GM23338 (cell line): ENCODE results near the gene MSMB.

Experiments
- CREB1 ChIP-seq: fragments of 250-450 bp; sonication (Bioruptor Pico); IDR thresholded peaks from 2 replicates; pipeline ENCODE4 v1.5.0; 2020; ENCODE audit warnings: low read depth, mild to moderate bottlenecking, moderate library complexity
- ETS1 ChIP-seq: IDR thresholded peaks from 2 replicates; pipeline ENCODE4 v1.6.1; 2016; ENCODE audit warnings: antibody characterized with exemption
- EZH2 ChIP-seq: fragments of 200-600 bp; sonication (generic); IDR thresholded peaks from one replicate; pipeline ENCODE4 v1.8.0; 2017; ENCODE audit warnings: antibody characterized with exemption, mild to moderate bottlenecking, low read depth; ENCODE audit not compliant: unreplicated experiment
- EZH2phosphoT487 ChIP-seq: fragments of 200-600 bp; sonication (generic); IDR thresholded peaks from one replicate; pipeline ENCODE4 v1.8.1; 2018; ENCODE audit warnings: antibody characterized with exemption; ENCODE audit not compliant: unreplicated experiment
- JUNB ChIP-seq: IDR thresholded peaks from one replicate; pipeline ENCODE4 v1.6.1; 2016; ENCODE audit warnings: antibody characterized with exemption; ENCODE audit not compliant: unreplicated experiment
- NANOG ChIP-seq: IDR thresholded peaks from 2 replicates; pipeline ENCODE4 v1.6.1; 2016; ENCODE audit warnings: antibody characterized with exemption, borderline replicate concordance
- POLR2AphosphoS5 ChIP-seq: IDR thresholded peaks from 2 replicates; pipeline ENCODE4 v1.6.1; 2016; ENCODE audit warnings: antibody characterized with exemption, low read depth
- REST ChIP-seq: IDR thresholded peaks from one replicate; pipeline ENCODE4 v1.6.1; 2018; ENCODE audit warnings: antibody characterized with exemption; ENCODE audit not compliant: unreplicated experiment
- ZNF331 ChIP-seq: fragments of 250-450 bp; sonication (Bioruptor Pico); IDR thresholded peaks from 2 replicates; pipeline ENCODE4 v1.5.0; 2020; ENCODE audit warnings: low read depth, mild to moderate bottlenecking, moderate library complexity
- ZNF462 ChIP-seq: fragments of 250-450 bp; sonication (Bioruptor Pico); IDR thresholded peaks from 2 replicates; pipeline ENCODE4 v1.5.0; 2020; ENCODE audit warnings: mild to moderate bottlenecking, moderate library complexity
- TF ChIP-seq, protein P1 (sequence below), 2 experiments: fragments of 200-600 bp in 1 of 2; sonication (generic) in 1 of 2; conservative IDR thresholded peaks; 2 replicates each; pipeline versions ENCODE4 v1.5.1 to v1.6.1; 2016 to 2017; ENCODE audit warnings: antibody characterized with exemption in 2 of 2, low read depth in 2 of 2, mild to moderate bottlenecking in 2 of 2, moderate library complexity in 1 of 2

- TF ChIP-seq, protein P1, sequence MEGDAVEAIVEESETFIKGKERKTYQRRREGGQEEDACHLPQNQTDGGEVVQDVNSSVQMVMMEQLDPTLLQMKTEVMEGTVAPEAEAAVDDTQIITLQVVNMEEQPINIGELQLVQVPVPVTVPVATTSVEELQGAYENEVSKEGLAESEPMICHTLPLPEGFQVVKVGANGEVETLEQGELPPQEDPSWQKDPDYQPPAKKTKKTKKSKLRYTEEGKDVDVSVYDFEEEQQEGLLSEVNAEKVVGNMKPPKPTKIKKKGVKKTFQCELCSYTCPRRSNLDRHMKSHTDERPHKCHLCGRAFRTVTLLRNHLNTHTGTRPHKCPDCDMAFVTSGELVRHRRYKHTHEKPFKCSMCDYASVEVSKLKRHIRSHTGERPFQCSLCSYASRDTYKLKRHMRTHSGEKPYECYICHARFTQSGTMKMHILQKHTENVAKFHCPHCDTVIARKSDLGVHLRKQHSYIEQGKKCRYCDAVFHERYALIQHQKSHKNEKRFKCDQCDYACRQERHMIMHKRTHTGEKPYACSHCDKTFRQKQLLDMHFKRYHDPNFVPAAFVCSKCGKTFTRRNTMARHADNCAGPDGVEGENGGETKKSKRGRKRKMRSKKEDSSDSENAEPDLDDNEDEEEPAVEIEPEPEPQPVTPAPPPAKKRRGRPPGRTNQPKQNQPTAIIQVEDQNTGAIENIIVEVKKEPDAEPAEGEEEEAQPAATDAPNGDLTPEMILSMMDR (conservative IDR thresholded peaks at IDR 0.05; ENCODE audit: low read depth in 2 of 2), result no peak
- TF ChIP-seq POLR2AphosphoS5 (no peak), JUNB (no peak), EZH2phosphoT487 (no peak), REST (no peak), EZH2 (no peak), NANOG (no peak), ZNF331 (CRISPR knock-in tag) (no peak), CREB1 (no peak), ZNF462 (CRISPR knock-in tag) (no peak), ETS1 (no peak)
These were observed 27.5 kb upstream of the MSMB start for GRCh38 chr10:46073564-46073963.
